HS-27A (cell line): ENCODE data around the gene BSN.

ENCODE experiments used
- DNase-seq: peaks from one replicate; pipeline ENCODE4 v3.0.0-alpha.2; 2012; ENCODE audit warnings: low read depth, missing footprints

Gene BSN

GRCh38 chr3:49601358-49602048, 47.2 kb downstream of the BSN start:
- no peak for DNase-seq

- DNase-seq: no peak
Observed at GRCh38 chr3:49602049-49602554, 47.8 kb downstream of the BSN start.

GRCh38 chr3:49602877-49603411, 48.7 kb downstream of the BSN start:
- DNase-seq: no peak

GRCh38 chr3:49606427-49606826, 52.1 kb downstream of the BSN start:
- no peak for DNase-seq

- DNase-seq: no peak
Observed at GRCh38 chr3:49607105-49607591, 52.9 kb downstream of the BSN start.

- no peak for DNase-seq
Observed at GRCh38 chr3:49607796-49608195, 53.5 kb downstream of the BSN start.

- DNase-seq: no peak
Observed at GRCh38 chr3:49609314-49609713, 55.0 kb downstream of the BSN start.

- DNase-seq: no peak
Observed at GRCh38 chr3:49609815-49610214, 55.5 kb downstream of the BSN start.

GRCh38 chr3:49610666-49611280, 56.5 kb downstream of the BSN start:
- DNase-seq: no peak

- no peak for DNase-seq
Observed at GRCh38 chr3:49611291-49611690, 57.0 kb downstream of the BSN start.

GRCh38 chr3:49611719-49612118, 57.4 kb downstream of the BSN start:
- no peak for DNase-seq

- DNase-seq: no peak
Observed at GRCh38 chr3:49614936-49615335, 60.7 kb downstream of the BSN start.

- DNase-seq: no peak
Observed at GRCh38 chr3:49616061-49616460, 61.8 kb downstream of the BSN start.

GRCh38 chr3:49616491-49616941, 62.2 kb downstream of the BSN start:
- no peak for DNase-seq

GRCh38 chr3:49617390-49618013, 63.2 kb downstream of the BSN start:
- no peak for DNase-seq

GRCh38 chr3:49618412-49618811, 64.1 kb downstream of the BSN start:
- DNase-seq: no peak

- DNase-seq: no peak
Observed at GRCh38 chr3:49619649-49620048, 65.4 kb downstream of the BSN start.

- no peak for DNase-seq
Observed at GRCh38 chr3:49620728-49621127, 66.5 kb downstream of the BSN start.

- no peak for DNase-seq
Observed at GRCh38 chr3:49623071-49623470, 68.8 kb downstream of the BSN start.

- DNase-seq: no peak
Observed at GRCh38 chr3:49625071-49625470, 70.8 kb downstream of the BSN start.

- DNase-seq: no peak
Observed at GRCh38 chr3:49626101-49626581, 71.9 kb downstream of the BSN start.

- no peak for DNase-seq
Observed at GRCh38 chr3:49626796-49627195, 72.5 kb downstream of the BSN start.

GRCh38 chr3:49627634-49628033, 73.4 kb downstream of the BSN start:
- no peak for DNase-seq
